Neural progenitor cell (in vitro differentiated cells): ENCODE data around the gene TRAPPC4. TPM values are rescaled to one million over a fixed set of nuclear protein-coding genes. Genes with fewer than 3 reads are reported as not detected.

Experiments used
- DNase-seq: peaks from one replicate; pipeline ENCODE4 v3.0.0-alpha.2; 2016; ENCODE audit warnings: low spot score
- H2AFZ ChIP-seq: fragments of 200-600 bp; sonication (generic); replicated peaks from 2 replicates; pipeline ENCODE4 v1.6.1; 2016; ENCODE audit warnings: antibody characterized with exemption
- H3F3A ChIP-seq: fragments of 200-600 bp; sonication (generic); 2 replicates; pipeline ENCODE4 v1.6.1; 2016; ENCODE audit warnings: antibody characterized with exemption, low read depth
- H3K27ac ChIP-seq: fragments of 200-600 bp; sonication (generic); 2 replicates; pipeline ENCODE4 v1.5.1; 2016; ENCODE audit warnings: mild to moderate bottlenecking
- H3K27me3 ChIP-seq: fragments of 200-600 bp; sonication (generic); 2 replicates; pipeline ENCODE4 v1.6.1; 2016; ENCODE audit warnings: mild to moderate bottlenecking, moderate library complexity
- H3K36me3 ChIP-seq: fragments of 200-600 bp; sonication (generic); 2 replicates; pipeline ENCODE4 v1.5.1; 2016
- H3K4me1 ChIP-seq: fragments of 200-600 bp; sonication (generic); 2 replicates; pipeline ENCODE4 v1.6.1; 2016; ENCODE audit warnings: mixed run types
- H3K4me2 ChIP-seq: fragments of 200-600 bp; sonication (generic); 2 replicates; pipeline ENCODE4 v1.6.1; 2016
- H3K4me3 ChIP-seq: fragments of 200-600 bp; sonication (generic); 2 replicates; pipeline ENCODE4 v1.5.1; 2016
- H3K79me2 ChIP-seq: fragments of 200-600 bp; sonication (generic); 2 replicates; pipeline ENCODE4 v1.6.1; 2016; ENCODE audit warnings: low read depth
- H3K9ac ChIP-seq: fragments of 200-600 bp; sonication (generic); 2 replicates; pipeline ENCODE4 v1.6.1; 2016
- H3K9me3 ChIP-seq: fragments of 200-600 bp; sonication (generic); 2 replicates; pipeline ENCODE4 v1.5.1; 2016; ENCODE audit warnings: low read depth
- H4K20me1 ChIP-seq: fragments of 200-600 bp; sonication (generic); 2 replicates; pipeline ENCODE4 v1.6.1; 2016; ENCODE audit warnings: low read depth
- H3K27ac Mint-ChIP-seq: 3 replicates; pipeline ENCODE4 v1.8.0; 2021; ENCODE audit warnings: mixed read lengths
- H3K27me3 Mint-ChIP-seq: 2 replicates; pipeline ENCODE4 v1.8.0; 2022; ENCODE audit warnings: low read depth, mild to moderate bottlenecking, inconsistent platforms, moderate library complexity, mixed read lengths; ENCODE audit not compliant: insufficient read depth
- H3K36me3 Mint-ChIP-seq: 3 replicates; pipeline ENCODE4 v1.8.0; 2021; ENCODE audit warnings: mixed read lengths
- H3K4me1 Mint-ChIP-seq: 3 replicates; pipeline ENCODE4 v1.8.0; 2021; ENCODE audit warnings: mixed read lengths
- H3K4me3 Mint-ChIP-seq: 3 replicates; pipeline ENCODE4 v1.8.0; 2021; ENCODE audit warnings: mild to moderate bottlenecking, moderate library complexity, mixed read lengths
- H3K9me3 Mint-ChIP-seq: 3 replicates; pipeline ENCODE4 v1.8.0; 2020; ENCODE audit warnings: mixed read lengths
- CTCF ChIP-seq: fragments of 200-600 bp; sonication (generic); IDR thresholded peaks from 2 replicates; pipeline ENCODE4 v1.5.1; 2017; ENCODE audit warnings: antibody characterized with exemption, mild to moderate bottlenecking
- EZH2 ChIP-seq: fragments of 200-600 bp; sonication (generic); IDR thresholded peaks from 2 replicates; pipeline ENCODE4 v1.6.1; 2017; ENCODE audit warnings: antibody characterized with exemption, mild to moderate bottlenecking, moderate library complexity
- EZH2phosphoT487 ChIP-seq: fragments of 200-600 bp; sonication (generic); IDR thresholded peaks from 2 replicates; pipeline ENCODE4 v1.6.1; 2017; ENCODE audit warnings: antibody characterized with exemption
- total RNA-seq: library from RNA; depleted of rRNA; stranded (reverse); fragments of >200 nt; gene quantifications from 2 replicates; pipeline ENCODE4 v1.2.3, GENCODE V29; 2015; ENCODE audit warnings: low replicate concordance

Gene TRAPPC4
- total RNA-seq, 1 donor from 2014 or later: 53.5 TPM

GRCh38 chr11:118973985-118974384, 44.6 kb upstream of the TRAPPC4 start:
- Mint-ChIP-seq H3K27me3 (peaks cover 3% of the 10 kb centered on the region), H3K9me3 (peaks cover 8% of the 10 kb centered on the region), H3K4me3 (no peak overlapping the region), H3K4me1 (peaks cover 6% of the 10 kb centered on the region), H3K27ac (no peak overlapping the region), H3K36me3 (peaks cover 2% of the 10 kb centered on the region)
- peaks cover 3% of the 10 kb centered on the region for H3F3A ChIP-seq
- TF ChIP-seq CTCF (no peak), EZH2 (no peak), EZH2phosphoT487 (no peak)
- H3K4me3 ChIP-seq: no peak overlapping the region
- H4K20me1 ChIP-seq: no peaks in the 10 kb centered on the region
- no peak overlapping the region for H3K27ac ChIP-seq
- DNase-seq: no peak
- H3K4me1 ChIP-seq: peaks cover 8% of the 10 kb centered on the region
- no peaks in the 10 kb centered on the region for H3K79me2 ChIP-seq
- H3K9ac ChIP-seq: no peak overlapping the region
- H3K4me2 ChIP-seq: no peak overlapping the region
- no peak overlapping the region for H2AFZ ChIP-seq
- no peaks in the 10 kb centered on the region for H3K36me3 ChIP-seq
- H3K27me3 ChIP-seq: no peaks in the 10 kb centered on the region
- no peaks in the 10 kb centered on the region for H3K9me3 ChIP-seq

- H3K27me3 Mint-ChIP-seq: peaks cover 3% of the 10 kb centered on the region
- Histone ChIP-seq H3K9me3 (no peaks in the 10 kb centered on the region), H3K79me2 (no peaks in the 10 kb centered on the region), H3K9ac (no peak overlapping the region), H3K4me2 (no peak overlapping the region), H3K27ac (no peak overlapping the region), H3K27me3 (no peaks in the 10 kb centered on the region), H4K20me1 (no peaks in the 10 kb centered on the region), H2AFZ (no peak overlapping the region), H3K4me3 (no peak overlapping the region), H3K4me1 (peaks cover 18% of the 10 kb centered on the region), H3F3A (peaks cover 18% of the 10 kb centered on the region), H3K36me3 (no peaks in the 10 kb centered on the region)
- peaks cover 18% of the 10 kb centered on the region for H3K4me1 Mint-ChIP-seq
- no peak overlapping the region for H3K27ac Mint-ChIP-seq
- no peak for DNase-seq
- H3K4me3 Mint-ChIP-seq: no peak overlapping the region
- TF ChIP-seq EZH2phosphoT487: no peak
- peaks cover 2% of the 10 kb centered on the region for H3K36me3 Mint-ChIP-seq
- H3K9me3 Mint-ChIP-seq: peaks cover 6% of the 10 kb centered on the region
Measured at GRCh38 chr11:118975771-118976709, 42.5 kb upstream of the TRAPPC4 start.

- peak; percentile 80 for DNase-seq
Measured at GRCh38 chr11:118979434-118979833, 39.1 kb upstream of the TRAPPC4 start.

More at GRCh38 chr11:118979434-118979833, 39.1 kb upstream of the TRAPPC4 start:
- peaks cover 18% of the 10 kb centered on the region for H3K4me1 Mint-ChIP-seq
- H3K36me3 ChIP-seq: no peaks in the 10 kb centered on the region
- peaks cover 18% of the 10 kb centered on the region for H3F3A ChIP-seq
- no peak overlapping the region for H3K4me3 ChIP-seq
- peak overlapping the region; percentile 53 for H2AFZ ChIP-seq
- peaks cover 3% of the 10 kb centered on the region for H3K27me3 Mint-ChIP-seq
- H3K4me1 ChIP-seq: peaks cover 18% of the 10 kb centered on the region
- no peak overlapping the region for H3K9ac ChIP-seq
- TF ChIP-seq EZH2phosphoT487 (no peak), CTCF (peak; percentile 47)
- H3K4me3 Mint-ChIP-seq: no peak overlapping the region
- no peaks in the 10 kb centered on the region for H4K20me1 ChIP-seq
- H3K79me2 ChIP-seq: no peaks in the 10 kb centered on the region
- H3K4me2 ChIP-seq: peak overlapping the region; percentile 41
- H3K9me3 ChIP-seq: no peaks in the 10 kb centered on the region
- no peak overlapping the region for H3K27ac ChIP-seq
- no peaks in the 10 kb centered on the region for H3K27me3 ChIP-seq
- no peaks in the 10 kb centered on the region for H3K9me3 Mint-ChIP-seq
- no peak overlapping the region for H3K27ac Mint-ChIP-seq
- H3K36me3 Mint-ChIP-seq: no peaks in the 10 kb centered on the region
